Mesenchymal stem cell (in vitro differentiated cells and primary cell): Measurements from ENCODE around the gene LXN.
"Not testable (repeated sequence)": the region's sequence is repeated elsewhere in the genome, so short reads cannot be mapped to it uniquely, and the experiment has no call there.

ENCODE experiments used
- DNase-seq: peaks from one replicate; pipeline ENCODE4 v3.0.0-alpha.2; 2013
- H2AFZ ChIP-seq: one replicate; pipeline ENCODE4 v1.6.1; 2013; ENCODE audit warnings: low read depth, mild to moderate bottlenecking, control low read depth, inconsistent platforms, low read length, moderate library complexity
- H2AK5ac ChIP-seq: 2 replicates; pipeline ENCODE4 v1.6.1; 2013; ENCODE audit warnings: low read length, moderate library complexity, mild to moderate bottlenecking, inconsistent platforms; ENCODE audit not compliant: severe bottlenecking
- H2BK120ac ChIP-seq: one replicate; pipeline ENCODE4 v1.6.1; 2013; ENCODE audit warnings: low read depth, mild to moderate bottlenecking, inconsistent platforms, low read length, moderate library complexity
- H2BK12ac ChIP-seq, 2 experiments: one replicate each; pipeline ENCODE4 v1.6.1; 2013; ENCODE audit warnings: inconsistent platforms in 2 of 2, low read length in 2 of 2, mild to moderate bottlenecking in 2 of 2, moderate library complexity in 2 of 2, control low read depth in 1 of 2
- H2BK15ac ChIP-seq: one replicate; pipeline ENCODE4 v1.6.1; 2013; ENCODE audit warnings: mild to moderate bottlenecking, low read depth, inconsistent platforms; ENCODE audit not compliant: poor library complexity, severe bottlenecking
- H2BK5ac ChIP-seq: 2 replicates; pipeline ENCODE4 v1.6.1; 2013; ENCODE audit warnings: low read depth, mild to moderate bottlenecking, low read length, control low read depth, inconsistent platforms; ENCODE audit not compliant: poor library complexity, severe bottlenecking
- H3K14ac ChIP-seq, 2 experiments: one replicate each; pipeline ENCODE4 v1.6.1; 2013; ENCODE audit warnings: inconsistent platforms in 2 of 2, low read length in 2 of 2, control low read depth in 1 of 2, mild to moderate bottlenecking in 1 of 2, moderate library complexity in 1 of 2
- H3K18ac ChIP-seq, 2 experiments: one replicate each; pipeline ENCODE4 v1.6.1; 2013; ENCODE audit warnings: inconsistent platforms in 2 of 2, low read length in 2 of 2, control low read depth in 1 of 2, low read depth in 1 of 2, mild to moderate bottlenecking in 1 of 2
- H3K23ac ChIP-seq, 2 experiments: one replicate each; pipeline ENCODE4 v1.6.1; 2013; ENCODE audit warnings: inconsistent platforms in 2 of 2, low read length in 2 of 2, mild to moderate bottlenecking in 2 of 2, moderate library complexity in 2 of 2, control low read depth in 1 of 2
- H3K27ac ChIP-seq: 2 replicates; pipeline ENCODE4 v1.5.1; 2013; ENCODE audit warnings: mild to moderate bottlenecking, moderate library complexity, low read length, control low read depth, inconsistent platforms; ENCODE audit not compliant: poor library complexity, severe bottlenecking
- H3K27me3 ChIP-seq, 2 experiments: 2 replicates each; pipeline versions ENCODE4 v1.6.1 to v1.7.0; 2013; ENCODE audit warnings: low read length in 2 of 2, mild to moderate bottlenecking in 2 of 2, moderate library complexity in 2 of 2, control low read depth in 1 of 2, inconsistent platforms in 1 of 2; ENCODE audit not compliant: control insufficient read depth in 1 of 2, insufficient read depth in 1 of 2
- H3K36me3 ChIP-seq, 2 experiments: 2 replicates each; pipeline versions ENCODE4 v1.6.1 to v1.7.0; 2013; ENCODE audit warnings: low read length in 2 of 2, control low read depth in 1 of 2, inconsistent platforms in 1 of 2, low read depth in 1 of 2, mild to moderate bottlenecking in 1 of 2; ENCODE audit not compliant: insufficient read depth in 2 of 2, control insufficient read depth in 1 of 2
- H3K4ac ChIP-seq, 2 experiments: one replicate each; pipeline ENCODE4 v1.6.1; 2013; ENCODE audit warnings: inconsistent platforms in 2 of 2, low read length in 2 of 2, mild to moderate bottlenecking in 2 of 2, moderate library complexity in 2 of 2, control low read depth in 1 of 2, low read depth in 1 of 2
- H3K4me1 ChIP-seq: 2 replicates; pipeline ENCODE4 v1.6.1; 2013; ENCODE audit warnings: low read depth, low read length, control low read depth; ENCODE audit not compliant: control insufficient read depth, insufficient read depth
- H3K4me2 ChIP-seq: 2 replicates; pipeline ENCODE4 v1.6.1; 2013; ENCODE audit warnings: low read length, mild to moderate bottlenecking, inconsistent platforms; ENCODE audit not compliant: poor library complexity, severe bottlenecking
- H3K4me3 ChIP-seq, 2 experiments: 2 replicates each; pipeline versions ENCODE4 v1.5.1 to v1.7.0; 2013; ENCODE audit warnings: low read length in 2 of 2, mild to moderate bottlenecking in 2 of 2, control low read depth in 1 of 2, low read depth in 1 of 2; ENCODE audit not compliant: insufficient read depth in 1 of 2
- H3K79me1 ChIP-seq: replicated peaks from 2 replicates; pipeline ENCODE4 v1.6.1; 2013; ENCODE audit warnings: mild to moderate bottlenecking, control low read depth, low read length, inconsistent platforms; ENCODE audit not compliant: poor library complexity, severe bottlenecking
- H3K9ac ChIP-seq: 2 replicates; pipeline ENCODE4 v1.7.0; 2013; ENCODE audit warnings: mild to moderate bottlenecking, low read length, moderate library complexity
- H3K9me3 ChIP-seq: 2 replicates; pipeline ENCODE4 v1.7.0; 2013; ENCODE audit warnings: mild to moderate bottlenecking, low read length; ENCODE audit not compliant: control insufficient read depth
- H4K8ac ChIP-seq: one replicate; pipeline ENCODE4 v1.6.1; 2013; ENCODE audit warnings: inconsistent platforms, mild to moderate bottlenecking, low read length, moderate library complexity
- H4K91ac ChIP-seq: one replicate; pipeline ENCODE4 v1.6.1; 2013; ENCODE audit warnings: mild to moderate bottlenecking, low read length, inconsistent platforms
- WGBS: methylation state at CpG from one replicate; pipeline ENCODE4 v1.1.7; 2013; ENCODE audit warnings: mixed read lengths; 5-methylcytosine and 5-hydroxymethylcytosine counted together

Gene LXN

DNA sequence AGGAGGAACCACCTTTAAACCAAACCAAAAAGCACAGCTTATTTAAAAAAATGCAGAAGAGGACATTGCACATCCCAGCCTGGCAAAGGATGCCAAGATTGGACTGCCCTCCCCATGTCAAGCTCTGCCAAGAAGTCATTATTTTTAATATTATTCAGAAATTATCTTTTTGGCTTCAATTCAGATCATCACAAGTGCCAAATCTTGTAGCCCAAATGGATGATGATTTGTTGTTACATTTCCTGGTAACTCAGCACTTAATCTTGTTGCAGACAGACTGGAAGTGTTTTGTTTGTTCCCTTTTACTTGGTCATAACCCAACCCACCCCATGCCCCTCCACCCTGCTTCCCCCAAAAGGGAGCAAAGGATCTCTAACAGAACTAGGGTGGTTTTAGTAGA, 28.1 kb upstream of the LXN start:
- Histone ChIP-seq H3K27me3 (no peaks in the 10 kb centered on the region), H2BK15ac (no peak overlapping the region), H2BK12ac (no peak overlapping the region), H2AFZ (no peak overlapping the region), H4K8ac (no peak overlapping the region), H3K36me3 (peaks cover 0 to 25% of the 10 kb centered on the region in 2 experiments), H3K4me3 (no peak overlapping the region), H3K4me2 (no peak overlapping the region), H3K18ac (no peak overlapping the region), H3K79me1 (peaks cover 15% of the 10 kb centered on the region), H3K27ac (no peak overlapping the region), H3K23ac (no peak overlapping the region), H2AK5ac (no peak overlapping the region), H2BK5ac (no peak overlapping the region), H3K9ac (no peak overlapping the region), H3K9me3 (no peaks in the 10 kb centered on the region), H3K14ac (no peak overlapping the region), H2BK120ac (no peak overlapping the region), H3K4me1 (peaks cover 1% of the 10 kb centered on the region), H3K4ac (no peak overlapping the region), H4K91ac (no peak overlapping the region)
- no peak for DNase-seq

DNA sequence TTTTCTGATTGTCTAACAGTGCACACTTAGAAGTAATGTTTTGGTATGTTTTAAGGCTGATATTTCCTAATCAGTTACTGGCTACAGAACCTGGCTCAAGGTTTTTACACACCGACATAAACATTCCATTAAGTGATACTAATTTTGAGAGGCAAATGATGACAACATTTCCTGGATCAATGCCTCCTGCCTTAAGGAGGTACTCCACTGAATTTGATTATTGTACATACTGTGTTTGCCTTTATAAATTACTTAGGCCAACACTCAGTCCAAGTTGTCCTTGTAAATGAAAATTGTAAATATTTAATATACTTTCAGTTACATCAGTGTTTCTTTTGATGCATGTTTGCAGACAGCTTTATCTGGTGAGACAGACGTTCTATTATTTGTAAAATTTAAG, 24.2 kb upstream of the LXN start:
- Histone ChIP-seq H3K9ac (no peak overlapping the region), H3K79me1 (peaks cover 11% of the 10 kb centered on the region), H4K8ac (no peak overlapping the region), H3K4ac (no peak overlapping the region), H3K4me1 (peaks cover 1% of the 10 kb centered on the region), H3K27me3 (no peaks in the 10 kb centered on the region), H3K14ac (no peak overlapping the region), H3K36me3 (peaks cover 0 to 35% of the 10 kb centered on the region in 2 experiments), H2AFZ (no peak overlapping the region), H3K27ac (no peak overlapping the region), H2AK5ac (no peak overlapping the region), H2BK5ac (no peak overlapping the region), H3K4me2 (no peak overlapping the region), H2BK12ac (no peak overlapping the region), H3K18ac (no peak overlapping the region), H2BK15ac (no peak overlapping the region), H3K4me3 (no peak overlapping the region), H2BK120ac (no peak overlapping the region), H3K9me3 (no peaks in the 10 kb centered on the region), H3K23ac (no peak overlapping the region), H4K91ac (no peak overlapping the region)
- DNase-seq, result no peak
- WGBS, result no CpG with 5 or more reads among the region's 2 CpGs

DNA sequence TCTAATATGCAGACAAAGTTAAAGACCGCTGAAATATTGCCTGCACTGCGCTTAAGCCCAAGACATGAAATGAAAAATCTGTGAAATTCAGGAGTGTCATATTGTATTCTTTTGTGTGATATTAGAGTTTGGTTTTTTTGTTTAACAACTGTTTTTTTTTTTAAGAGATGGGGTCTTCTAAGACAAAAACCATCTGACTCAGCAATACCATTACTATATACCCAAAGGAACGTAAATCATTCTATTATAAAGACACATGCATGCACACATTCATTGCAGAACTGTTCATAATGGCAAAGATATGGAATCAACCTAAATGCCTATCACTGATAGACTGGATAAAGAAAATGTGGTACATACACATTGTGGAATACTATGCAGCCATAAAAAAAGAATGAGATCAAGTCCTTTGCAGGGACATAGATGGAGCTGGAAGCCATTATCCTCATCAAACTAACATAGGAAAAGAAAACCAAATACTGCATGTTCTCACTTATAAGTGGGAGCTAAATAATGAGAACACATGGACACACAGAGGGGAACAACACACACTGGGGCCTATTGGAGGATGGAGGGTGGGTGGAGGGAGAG, 21.5 kb upstream of the LXN start:
- peaks cover 0 to 50% of the 10 kb centered on the region in 2 experiments for H3K36me3 ChIP-seq
- H3K4me2 ChIP-seq, H2BK15ac ChIP-seq, H2BK120ac ChIP-seq, H2BK5ac ChIP-seq, H3K27me3 ChIP-seq, H3K9me3 ChIP-seq, H2AFZ ChIP-seq, DNase-seq, H4K8ac ChIP-seq, H2AK5ac ChIP-seq, H3K27ac ChIP-seq, H4K91ac ChIP-seq, H3K79me1 ChIP-seq, H3K18ac ChIP-seq, H3K9ac ChIP-seq, H3K4me1 ChIP-seq, H3K14ac ChIP-seq, H3K4me3 ChIP-seq, H2BK12ac ChIP-seq, H3K23ac ChIP-seq, H3K4ac ChIP-seq: not testable (repeated sequence)
- WGBS, result 70% methylated on average over 3 of the region's 3 CpGs

DNA sequence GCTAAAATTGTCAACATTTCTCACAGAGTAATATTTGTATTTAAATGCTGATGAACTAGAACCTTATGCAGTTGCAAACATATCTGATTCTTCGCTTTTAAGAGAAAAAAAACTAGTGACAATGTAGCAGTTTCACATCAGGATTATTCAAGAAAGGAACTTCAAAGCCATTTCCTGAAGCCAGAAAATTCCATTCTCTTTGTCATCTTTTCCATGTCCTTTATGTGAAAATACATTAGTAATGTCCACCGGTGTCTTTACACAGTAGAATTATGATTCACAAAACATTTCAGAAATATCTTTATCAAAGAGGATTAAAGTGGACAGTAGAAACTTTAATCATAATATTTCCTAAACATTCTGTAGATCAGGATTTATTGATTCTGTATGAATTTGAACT, 12.7 kb upstream of the LXN start:
- H2BK120ac ChIP-seq, result no peak overlapping the region
- H3K23ac ChIP-seq, result no peak overlapping the region
- H3K4me3 ChIP-seq, result no peak overlapping the region
- no peak for DNase-seq
- H4K8ac ChIP-seq, result no peak overlapping the region
- no peaks in the 10 kb centered on the region for H3K4me1 ChIP-seq
- 100% methylated on average over 1 of the region's 2 CpGs for WGBS
- no peak overlapping the region for H3K9ac ChIP-seq
- H3K4me2 ChIP-seq, result no peak overlapping the region
- no peaks in the 10 kb centered on the region for H3K9me3 ChIP-seq
- no peak overlapping the region for H2BK12ac ChIP-seq
- H4K91ac ChIP-seq, result no peak overlapping the region
- no peak overlapping the region for H3K27ac ChIP-seq
- H3K4ac ChIP-seq, result no peak overlapping the region
- no peak overlapping the region for H2BK5ac ChIP-seq
- no peak overlapping the region for H3K18ac ChIP-seq
- peaks cover 3 to 41% of the 10 kb centered on the region in 2 experiments for H3K36me3 ChIP-seq
- no peaks in the 10 kb centered on the region for H3K79me1 ChIP-seq
- no peak overlapping the region for H3K14ac ChIP-seq
- H3K27me3 ChIP-seq, result no peaks in the 10 kb centered on the region
- H2AK5ac ChIP-seq, result no peak overlapping the region
- H2BK15ac ChIP-seq, result no peak overlapping the region
- H2AFZ ChIP-seq, result no peak overlapping the region
